GM20431 (cell line): ENCODE measurements around the gene ITGA8.
"Not testable (repeated sequence)": the region's sequence is repeated elsewhere in the genome, so short reads cannot be mapped to it uniquely, and the experiment has no call there.

Experiments used
- in situ Hi-C: fragments of 300-500 bp; cut with MseI, MboI; formaldehyde crosslinking; loops from one replicate; pipeline ENCODE4 v1.15.0; 2020; ENCODE audit warnings: low sequenced_read_pairs; ENCODE audit not compliant: unreplicated experiment

Gene ITGA8

DNA sequence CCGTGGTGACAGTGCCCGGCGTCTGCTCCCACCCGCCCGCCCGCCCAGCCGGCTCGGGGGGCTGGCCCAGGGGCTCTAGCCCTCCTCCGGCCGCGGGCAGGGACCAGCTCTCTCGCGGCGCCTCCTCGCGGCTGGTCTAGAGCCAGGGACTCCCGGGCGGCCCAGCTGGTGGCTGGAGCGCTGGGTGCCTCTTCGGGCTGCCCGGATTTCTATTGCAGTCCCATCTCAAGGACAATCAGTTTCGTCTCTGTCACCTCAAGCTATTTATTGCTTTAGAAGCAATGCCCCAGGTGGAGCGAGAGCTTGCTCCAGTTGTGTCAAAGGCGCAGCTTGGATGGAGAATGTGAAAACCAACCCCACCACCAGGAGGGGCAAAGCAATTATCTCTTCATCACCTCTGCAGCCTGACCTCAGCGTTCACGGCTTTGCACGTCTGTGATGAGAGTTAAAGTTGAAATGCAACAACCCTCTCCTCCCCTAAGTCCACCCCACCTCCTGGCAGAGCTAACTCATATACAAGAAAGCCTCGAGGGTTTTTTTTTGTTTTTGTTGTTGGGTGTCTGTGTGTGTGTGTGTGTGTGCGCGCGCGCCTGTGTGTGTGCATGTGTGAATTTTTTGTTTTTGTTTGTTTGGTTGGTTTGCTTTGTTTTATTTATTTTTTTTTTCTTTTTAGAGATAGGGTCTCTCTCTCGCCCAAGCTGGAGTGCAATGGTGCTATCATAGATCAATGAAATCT lies at the start of gene ITGA8:
TSS of gene ITGA8 (minus strand) at position 24 of the 736 bp plus-strand sequence. CDS start 151 bp downstream, outside the sequence.
- in situ Hi-C loops, result no loop called here

- in situ Hi-C loops, result no loop called here
Observed at GRCh38 chr10:15764892-15765454, 45.3 kb upstream of the ITGA8 start.

DNA sequence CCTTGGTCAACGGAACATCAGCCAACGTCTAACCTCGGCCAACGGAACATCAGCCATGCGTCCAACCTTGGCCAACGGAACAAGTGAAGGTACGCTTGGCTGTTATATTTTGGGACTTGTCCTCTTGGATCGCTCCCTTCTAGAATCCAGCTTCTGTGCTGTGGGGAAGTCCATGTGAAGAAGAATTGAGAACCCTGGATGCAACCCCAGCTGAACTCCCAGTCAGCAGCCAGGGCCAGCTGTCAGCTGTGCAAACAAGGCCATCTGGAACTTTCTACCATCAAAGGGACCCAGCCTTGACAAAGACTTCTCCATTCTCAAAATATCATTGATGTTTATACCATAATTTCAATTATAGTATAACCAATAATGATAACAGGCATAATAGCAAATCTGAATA lies 43.3 kb upstream of the ITGA8 start:
- in situ Hi-C loops, result no loop called here

DNA sequence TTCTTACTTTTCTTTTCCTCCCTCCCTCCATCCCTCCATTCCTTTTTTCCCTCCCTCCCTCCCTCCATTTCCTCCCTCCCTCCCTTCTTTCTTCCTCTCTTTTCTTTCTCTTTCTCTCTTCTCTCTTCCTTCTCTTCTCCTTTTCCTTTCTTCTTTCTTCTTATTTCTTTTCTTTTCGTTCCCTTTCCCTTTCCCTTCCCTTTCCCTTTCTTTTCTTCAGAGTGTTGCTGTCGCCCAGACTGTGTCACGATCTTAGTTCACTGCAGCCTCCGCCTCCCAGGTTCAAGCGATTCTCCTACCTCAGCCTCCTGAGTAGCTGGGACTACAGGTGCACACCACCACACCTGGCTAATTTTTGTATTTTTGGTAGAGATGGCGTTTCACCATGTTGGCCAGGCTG lies 42.5 kb upstream of the ITGA8 start:
- in situ Hi-C loops, result not testable (repeated sequence)

DNA sequence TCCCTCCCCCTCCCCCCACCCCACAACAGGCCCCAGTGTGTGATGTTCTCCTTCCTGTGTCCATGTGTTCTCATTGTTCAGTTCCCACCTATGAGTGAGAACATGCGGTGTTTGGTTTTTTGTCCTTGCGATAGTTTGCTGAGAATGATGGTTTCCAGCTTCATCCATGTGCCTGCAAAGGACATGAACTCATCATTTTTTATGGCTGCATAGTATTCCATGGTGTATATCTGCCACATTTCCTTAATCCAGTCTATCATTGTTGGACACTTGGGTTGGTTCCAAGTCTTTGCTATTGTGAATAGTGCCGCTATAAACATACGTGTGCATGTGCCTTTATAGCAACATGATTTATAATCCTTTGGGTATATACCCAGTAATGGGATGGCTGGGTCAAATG lies 41.5 kb upstream of the ITGA8 start:
- in situ Hi-C loops, result not testable (repeated sequence)

GRCh38 chr10:15760681-15761080 lies 41.0 kb upstream of the ITGA8 start:
- in situ Hi-C loops, result no loop called here

DNA sequence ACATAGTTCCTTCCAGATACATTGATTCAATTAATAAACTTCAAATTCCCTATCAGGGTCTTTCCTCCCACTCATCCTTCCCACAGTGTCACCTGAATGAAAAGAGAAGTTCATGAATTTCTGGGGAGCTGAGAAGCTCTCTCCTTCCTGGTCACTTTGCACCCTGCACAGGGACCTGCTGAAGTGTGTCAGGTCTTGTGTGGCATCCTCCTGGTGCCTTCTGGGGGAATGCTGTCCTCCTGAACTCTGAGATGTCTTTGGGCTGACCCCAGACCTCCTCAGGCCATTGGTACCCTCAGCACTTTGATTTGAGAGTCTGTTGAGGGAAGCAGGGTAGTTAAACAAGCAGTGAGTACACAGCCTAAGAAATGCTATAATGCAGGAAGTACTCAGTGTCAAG lies 39.5 kb upstream of the ITGA8 start:
- in situ Hi-C loops, result no loop called here

- in situ Hi-C loops, result no loop called here
Observed at GRCh38 chr10:15758618-15759017, 38.9 kb upstream of the ITGA8 start.

- in situ Hi-C loops, result no loop called here
Observed at GRCh38 chr10:15754937-15755336, 35.2 kb upstream of the ITGA8 start.

DNA sequence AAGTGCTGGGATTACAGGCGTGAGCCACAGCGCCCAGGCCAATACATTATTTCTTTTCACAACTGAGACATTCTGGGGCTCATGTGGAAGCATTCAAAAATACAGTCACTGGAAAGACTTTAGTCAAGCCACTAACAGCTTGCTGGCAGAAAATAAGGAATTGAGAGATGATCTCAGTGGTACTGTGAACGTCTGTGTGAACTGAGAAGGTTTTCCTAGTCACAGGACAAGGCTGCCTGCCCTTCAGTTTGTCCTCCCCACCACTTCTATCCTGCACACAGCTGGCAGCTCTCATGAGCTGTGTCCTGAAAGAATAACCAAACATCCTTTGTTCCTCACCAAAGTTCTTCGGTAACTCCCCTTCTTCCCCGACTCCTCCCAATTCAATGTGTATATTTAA lies 31.3 kb upstream of the ITGA8 start:
- in situ Hi-C loops, result no loop called here

DNA sequence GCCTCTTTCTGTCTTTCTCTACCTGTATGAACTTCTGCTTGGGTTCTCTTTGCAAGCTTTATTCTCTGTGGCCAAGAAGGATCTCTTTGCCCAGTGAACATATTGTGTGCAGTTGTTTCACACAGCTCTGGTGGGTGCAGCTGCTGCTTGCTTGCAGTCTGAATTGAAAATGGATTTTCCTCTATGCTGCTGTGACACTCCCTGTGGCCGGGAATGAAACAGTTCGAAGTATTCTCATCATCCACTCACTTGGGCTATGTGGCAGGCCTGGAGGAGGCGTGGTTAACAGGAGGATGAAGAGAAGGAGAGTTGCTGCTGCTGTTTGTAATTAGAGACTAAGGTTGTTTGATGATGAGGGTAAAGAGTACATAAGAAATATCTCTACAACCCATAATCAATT lies 28.4 kb upstream of the ITGA8 start:
- in situ Hi-C loops, result loop anchor here (25.0 kb wide), 1 partner anchor 311 kb away; no protein-coding TSS in a partner anchor

- in situ Hi-C loops, result loop anchor here (25.0 kb wide), 1 partner anchor 310 kb away; no protein-coding TSS in a partner anchor
Observed at GRCh38 chr10:15747632-15748031, 27.9 kb upstream of the ITGA8 start.

GRCh38 chr10:15745751-15746150 lies 26.0 kb upstream of the ITGA8 start:
- in situ Hi-C loops, result loop anchor here (25.0 kb wide), 1 partner anchor 308 kb away; no protein-coding TSS in a partner anchor

DNA sequence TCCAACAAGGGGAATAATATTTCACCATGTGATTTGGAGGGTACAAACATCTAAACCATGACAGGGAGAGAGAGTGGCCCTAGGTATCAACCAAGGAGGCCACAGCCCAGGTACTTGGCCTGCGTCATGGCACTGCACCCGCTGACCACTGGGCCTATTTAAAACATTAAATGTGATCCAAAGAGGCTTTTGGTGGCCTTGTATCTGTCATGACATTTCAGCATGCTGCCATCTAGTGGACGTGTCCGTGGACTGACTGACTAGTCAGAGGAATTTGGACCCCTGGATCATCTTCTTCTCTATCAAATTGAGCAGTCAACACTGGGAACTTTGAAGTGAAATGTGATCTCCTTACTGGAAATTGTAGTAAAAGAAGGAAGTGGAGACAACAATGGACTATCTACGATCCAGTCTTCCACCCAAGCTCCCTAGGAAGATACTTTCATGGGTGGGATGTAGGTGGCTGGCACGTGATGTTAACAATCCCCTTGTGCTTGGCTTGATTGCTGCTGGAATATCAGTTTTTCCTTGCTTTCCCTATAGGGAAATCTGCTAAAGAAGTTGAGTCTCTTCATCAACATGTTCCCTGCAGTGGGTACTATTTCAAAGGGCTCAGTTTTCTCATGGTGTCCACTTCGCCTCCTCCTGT lies 24.6 kb upstream of the ITGA8 start:
- in situ Hi-C loops, result loop anchor here (25.0 kb wide), 1 partner anchor 307 kb away; no protein-coding TSS in a partner anchor

GRCh38 chr10:15743443-15743842 lies 23.7 kb upstream of the ITGA8 start:
- in situ Hi-C loops, result loop anchor here (25.0 kb wide), 1 partner anchor 306 kb away; no protein-coding TSS in a partner anchor

GRCh38 chr10:15742836-15743235 lies 23.1 kb upstream of the ITGA8 start:
- in situ Hi-C loops, result loop anchor here (25.0 kb wide), 1 partner anchor 306 kb away; no protein-coding TSS in a partner anchor

DNA sequence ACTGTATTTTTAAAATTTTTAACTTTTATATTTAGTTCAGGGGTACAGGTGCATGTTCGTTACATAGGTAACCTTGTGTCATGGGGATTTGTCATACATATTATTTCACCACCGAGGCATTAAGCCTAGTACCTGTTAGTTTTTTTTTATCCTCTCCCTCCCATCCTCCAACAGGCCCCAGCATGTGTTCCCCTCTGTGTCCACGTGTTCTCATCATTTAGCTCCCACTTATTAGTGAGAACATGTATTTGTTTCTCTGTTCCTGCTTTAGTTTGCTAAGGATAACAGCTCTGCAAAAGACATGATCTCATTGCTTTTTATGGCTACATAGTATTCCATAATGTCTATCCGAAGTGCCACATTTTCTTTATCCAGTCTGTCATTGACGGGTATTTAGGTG lies 22.4 kb upstream of the ITGA8 start:
- in situ Hi-C loops, result loop anchor here (25.0 kb wide), 1 partner anchor 305 kb away; no protein-coding TSS in a partner anchor

GRCh38 chr10:15741581-15741980 lies 21.9 kb upstream of the ITGA8 start:
- in situ Hi-C loops, result loop anchor here (25.0 kb wide), 1 partner anchor 304 kb away; no protein-coding TSS in a partner anchor

DNA sequence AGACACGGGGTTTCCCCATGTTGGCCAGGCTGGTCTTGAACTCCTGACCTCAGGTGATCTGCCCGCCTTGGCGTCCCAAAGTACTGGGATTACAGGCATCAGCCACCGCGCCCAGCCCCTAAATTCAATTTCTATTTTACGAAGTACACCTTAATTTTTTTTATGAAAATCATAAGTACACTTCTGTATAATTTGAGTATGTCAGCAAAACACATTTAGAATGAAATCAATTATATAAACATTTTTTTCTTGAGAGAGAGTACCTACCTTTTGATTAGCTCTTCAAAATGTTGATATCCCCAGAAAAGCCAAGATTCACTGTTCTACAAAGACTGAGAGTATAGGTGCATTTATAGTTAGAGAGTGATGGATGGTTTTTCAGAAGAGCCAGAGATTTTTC lies 20.5 kb upstream of the ITGA8 start:
- in situ Hi-C loops, result loop anchor here (25.0 kb wide), 1 partner anchor 303 kb away; no protein-coding TSS in a partner anchor

GRCh38 chr10:15739254-15739970 lies 19.7 kb upstream of the ITGA8 start:
- in situ Hi-C loops, result loop anchor here (25.0 kb wide), 1 partner anchor 302 kb away; no protein-coding TSS in a partner anchor
